Vagina (tissue), 2 donors: ENCODE results near the gene CA5A. TPM values are rescaled to one million over a fixed set of nuclear protein-coding genes. Genes with fewer than 3 reads are reported as not detected.
"Not testable (repeated sequence)": the region's sequence is repeated elsewhere in the genome, so short reads cannot be mapped to it uniquely, and the experiment has no call there.

ENCODE experiments used
- DNase-seq, 2 donors: peaks; one replicate each; pipeline ENCODE4 v3.0.0-alpha.2; 2017; ENCODE audit errors: extremely low spot score in 2 of 2
- H3K27ac ChIP-seq: fragments of 200-600 bp; sonication (generic); one replicate; pipeline ENCODE4 v1.5.1; 2019
- H3K27me3 ChIP-seq: fragments of 200-600 bp; sonication (generic); one replicate; pipeline ENCODE4 v1.5.1; 2019
- H3K36me3 ChIP-seq, 2 donors: fragments of 200-600 bp; sonication (generic); one replicate each; pipeline ENCODE4 v1.5.1; 2017 to 2019
- H3K4me1 ChIP-seq: fragments of 200-600 bp; sonication (generic); one replicate; pipeline ENCODE4 v1.5.1; 2019
- H3K4me3 ChIP-seq, 2 donors: fragments of 200-600 bp; sonication (generic); 1 replicate in 1 of 2; 2 replicates in 1 of 2; pipeline ENCODE4 v1.5.1; 2016 to 2019
- H3K9me3 ChIP-seq: fragments of 200-600 bp; sonication (generic); one replicate; pipeline ENCODE4 v1.5.1; 2019
- CTCF ChIP-seq, 3 experiments: fragments of 450-650 bp in 2 of 3; fragments of 200-600 bp in 1 of 3; sonication (generic) in 1 of 3; IDR thresholded peaks; one replicate each; pipeline ENCODE4 v1.5.1; 2017 to 2019; ENCODE audit warnings: antibody characterized with exemption in 3 of 3, mild to moderate bottlenecking in 2 of 3, moderate library complexity in 2 of 3
- POLR2A ChIP-seq, 2 donors: fragments of 450-650 bp; IDR thresholded peaks; one replicate each; pipeline ENCODE4 v1.6.1; 2017; ENCODE audit warnings: antibody characterized with exemption in 2 of 2, mild to moderate bottlenecking in 2 of 2, moderate library complexity in 2 of 2
- POLR2AphosphoS5 ChIP-seq, 2 donors: sonication (generic); formaldehyde crosslinking; IDR thresholded peaks; one replicate each; pipeline ENCODE4 v1.9.0; 2017; ENCODE audit warnings: antibody characterized with exemption in 2 of 2, mild to moderate bottlenecking in 2 of 2, low read depth in 1 of 2; ENCODE audit not compliant: insufficient read depth in 1 of 2
- intact Hi-C: fragments of 100-400 bp; cut with DNase I; formaldehyde crosslinking; loops from one replicate; pipeline ENCODE4 v1.15.1; 2023
- total RNA-seq: library from RNA; depleted of rRNA; stranded (reverse); fragments of >200 nt; gene quantifications from one replicate; pipeline ENCODE4 v1.2.3, GENCODE V29; 2016

The CA5A gene
- total RNA-seq, 1 donor from 2014 or later: not detected

- Histone ChIP-seq H3K9me3 (no peaks in the 10 kb centered on the region), H3K4me3 (no peak overlapping the region), H3K27me3 (no peaks in the 10 kb centered on the region), H3K4me1 (no peaks in the 10 kb centered on the region), H3K27ac (no peak overlapping the region), H3K36me3 (no peaks in the 10 kb centered on the region)
- intact Hi-C loops: no loop called here
- DNase-seq: no peak
- TF ChIP-seq CTCF (IDR thresholded peaks at IDR 0.05) (no peak), POLR2AphosphoS5 (IDR thresholded peaks at IDR 0.05; ENCODE audit: insufficient read depth in 1 of 2, low read depth in 1 of 2) (no peak), POLR2A (IDR thresholded peaks at IDR 0.05) (no peak)
Observed at GRCh38 chr16:87895641-87896141, 40.6 kb downstream of the CA5A start.

GRCh38 chr16:87894005-87894404 lies 42.3 kb downstream of the CA5A start:
- H3K4me3 ChIP-seq, H3K36me3 ChIP-seq, H3K4me1 ChIP-seq, H3K27me3 ChIP-seq, intact Hi-C loops, H3K9me3 ChIP-seq, DNase-seq, H3K27ac ChIP-seq: not testable (repeated sequence)

GRCh38 chr16:87891764-87892163 lies 44.6 kb downstream of the CA5A start:
- Histone ChIP-seq H3K27me3 (no peaks in the 10 kb centered on the region), H3K4me3 (no peak overlapping the region), H3K4me1 (no peaks in the 10 kb centered on the region), H3K9me3 (no peaks in the 10 kb centered on the region), H3K36me3 (no peaks in the 10 kb centered on the region), H3K27ac (no peak overlapping the region)
- TF ChIP-seq CTCF (IDR thresholded peaks at IDR 0.05): no peak
- no peak for TF ChIP-seq POLR2A (IDR thresholded peaks at IDR 0.05)
- no peak for TF ChIP-seq POLR2AphosphoS5 (IDR thresholded peaks at IDR 0.05; ENCODE audit: insufficient read depth in 1 of 2, low read depth in 1 of 2)
- no peak for DNase-seq
- intact Hi-C loops: no loop called here

GRCh38 chr16:87889762-87890161 lies 46.6 kb downstream of the CA5A start:
- DNase-seq, intact Hi-C loops, H3K36me3 ChIP-seq, H3K4me1 ChIP-seq, H3K27me3 ChIP-seq, H3K27ac ChIP-seq, H3K9me3 ChIP-seq, H3K4me3 ChIP-seq: not testable (repeated sequence)

- H3K27me3 ChIP-seq, H3K9me3 ChIP-seq, intact Hi-C loops: not testable (repeated sequence)
Observed at GRCh38 chr16:87888346-87888745, 48.0 kb downstream of the CA5A start.

GRCh38 chr16:87887931-87888330 lies 48.4 kb downstream of the CA5A start:
- not testable (repeated sequence) for H3K27me3 ChIP-seq, H3K4me3 ChIP-seq

More at GRCh38 chr16:87888346-87888745, 48.0 kb downstream of the CA5A start:
- H3K4me3 ChIP-seq, H3K36me3 ChIP-seq, H3K27ac ChIP-seq, DNase-seq, H3K4me1 ChIP-seq: not testable (repeated sequence)

GRCh38 chr16:87885371-87885967 lies 50.9 kb downstream of the CA5A start:
- DNase-seq, intact Hi-C loops, H3K4me3 ChIP-seq, H3K9me3 ChIP-seq, H3K36me3 ChIP-seq, H3K4me1 ChIP-seq, H3K27ac ChIP-seq, H3K27me3 ChIP-seq: not testable (repeated sequence)

More at GRCh38 chr16:87887931-87888330, 48.4 kb downstream of the CA5A start:
- DNase-seq, intact Hi-C loops, H3K27ac ChIP-seq, H3K4me1 ChIP-seq, H3K9me3 ChIP-seq, H3K36me3 ChIP-seq: not testable (repeated sequence)
